Smooth muscle cell of the brain vasculature (primary cell): Measurements from ENCODE around the gene RECQL.

Experiments
- DNase-seq: peaks from one replicate; pipeline ENCODE4 v3.0.0-alpha.2; 2012; ENCODE audit warnings: low read depth, low spot score

The RECQL gene, protein sequence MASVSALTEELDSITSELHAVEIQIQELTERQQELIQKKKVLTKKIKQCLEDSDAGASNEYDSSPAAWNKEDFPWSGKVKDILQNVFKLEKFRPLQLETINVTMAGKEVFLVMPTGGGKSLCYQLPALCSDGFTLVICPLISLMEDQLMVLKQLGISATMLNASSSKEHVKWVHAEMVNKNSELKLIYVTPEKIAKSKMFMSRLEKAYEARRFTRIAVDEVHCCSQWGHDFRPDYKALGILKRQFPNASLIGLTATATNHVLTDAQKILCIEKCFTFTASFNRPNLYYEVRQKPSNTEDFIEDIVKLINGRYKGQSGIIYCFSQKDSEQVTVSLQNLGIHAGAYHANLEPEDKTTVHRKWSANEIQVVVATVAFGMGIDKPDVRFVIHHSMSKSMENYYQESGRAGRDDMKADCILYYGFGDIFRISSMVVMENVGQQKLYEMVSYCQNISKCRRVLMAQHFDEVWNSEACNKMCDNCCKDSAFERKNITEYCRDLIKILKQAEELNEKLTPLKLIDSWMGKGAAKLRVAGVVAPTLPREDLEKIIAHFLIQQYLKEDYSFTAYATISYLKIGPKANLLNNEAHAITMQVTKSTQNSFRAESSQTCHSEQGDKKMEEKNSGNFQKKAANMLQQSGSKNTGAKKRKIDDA

GRCh38 chr12:21501258-21502163, at the start of gene RECQL, which contains the start of gene GOLT1B:
RECQL (minus strand) TSS chr12:21501635; CDS start chr12:21499570, 2,065 bp downstream.
GOLT1B (plus strand) TSS chr12:21501789; CDS start chr12:21501924, 135 bp downstream.
- DNase-seq: peak; percentile 96

GRCh38 chr12:21547437-21547836, 46.0 kb upstream of the RECQL start:
- no peak for DNase-seq

- DNase-seq: no peak
These were observed 45.3 kb upstream of the RECQL start for GRCh38 chr12:21546716-21547115.

DNA sequence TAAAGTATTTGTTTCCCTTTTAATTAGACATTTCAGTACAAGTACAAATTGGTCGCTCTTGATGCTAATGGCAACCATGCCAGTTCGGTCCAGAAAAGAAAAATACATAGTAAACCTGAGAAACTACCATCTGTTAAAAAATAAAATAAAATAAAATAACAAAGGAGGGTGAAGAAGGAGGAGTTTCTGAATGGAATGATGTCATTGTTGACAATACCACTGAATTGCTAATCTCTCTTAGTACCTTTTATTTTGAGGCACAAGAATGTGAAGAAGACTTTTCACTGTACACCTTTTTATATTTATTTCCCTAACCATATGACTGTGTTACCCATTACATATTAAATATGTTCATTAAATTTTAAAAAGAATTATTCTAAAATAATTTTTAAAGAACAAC, 44.1 kb upstream of the RECQL start:
- DNase-seq: no peak

GRCh38 chr12:21543151-21543550, 41.7 kb upstream of the RECQL start:
- DNase-seq: no peak

- no peak for DNase-seq
These were observed 41.0 kb upstream of the RECQL start for GRCh38 chr12:21542403-21542802.

DNA sequence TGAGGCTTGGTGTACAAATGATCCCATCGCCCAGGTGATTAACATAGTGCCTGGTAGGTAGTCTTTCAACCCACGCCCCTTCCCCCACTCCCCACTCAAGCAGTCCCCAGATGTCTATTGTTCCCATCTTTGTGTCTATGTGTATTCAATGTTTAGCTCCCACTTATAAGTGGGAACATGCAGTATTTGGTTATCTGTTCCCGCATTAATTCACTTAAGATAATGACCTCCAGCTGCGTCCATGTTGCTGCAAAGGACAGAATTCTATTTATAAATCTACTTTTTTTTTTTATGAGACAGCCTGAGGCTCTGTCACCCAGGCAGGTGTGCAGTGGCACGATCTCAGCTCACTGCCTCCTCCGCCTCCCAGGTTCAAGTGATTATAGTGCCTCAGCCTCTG, 40.3 kb upstream of the RECQL start:
- no peak for DNase-seq

DNA sequence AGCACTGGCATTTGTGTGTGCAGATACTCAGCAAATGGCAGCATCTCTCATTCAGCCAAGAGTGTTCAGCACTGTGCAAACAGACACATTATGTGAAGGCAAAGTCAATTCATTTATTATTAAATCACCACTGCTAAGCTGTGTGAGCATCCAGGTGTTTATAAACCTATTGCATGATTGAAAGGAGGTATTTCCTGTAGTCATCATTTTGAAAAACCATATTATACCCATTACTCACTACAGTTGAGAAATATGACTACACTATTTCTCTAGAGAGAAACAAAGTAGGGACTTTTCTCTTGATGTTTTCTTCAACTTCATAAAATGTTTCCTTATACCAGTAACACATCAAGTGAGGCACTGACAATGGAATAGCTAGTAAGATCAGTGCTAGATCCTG, 38.4 kb upstream of the RECQL start:
- DNase-seq: no peak

DNA sequence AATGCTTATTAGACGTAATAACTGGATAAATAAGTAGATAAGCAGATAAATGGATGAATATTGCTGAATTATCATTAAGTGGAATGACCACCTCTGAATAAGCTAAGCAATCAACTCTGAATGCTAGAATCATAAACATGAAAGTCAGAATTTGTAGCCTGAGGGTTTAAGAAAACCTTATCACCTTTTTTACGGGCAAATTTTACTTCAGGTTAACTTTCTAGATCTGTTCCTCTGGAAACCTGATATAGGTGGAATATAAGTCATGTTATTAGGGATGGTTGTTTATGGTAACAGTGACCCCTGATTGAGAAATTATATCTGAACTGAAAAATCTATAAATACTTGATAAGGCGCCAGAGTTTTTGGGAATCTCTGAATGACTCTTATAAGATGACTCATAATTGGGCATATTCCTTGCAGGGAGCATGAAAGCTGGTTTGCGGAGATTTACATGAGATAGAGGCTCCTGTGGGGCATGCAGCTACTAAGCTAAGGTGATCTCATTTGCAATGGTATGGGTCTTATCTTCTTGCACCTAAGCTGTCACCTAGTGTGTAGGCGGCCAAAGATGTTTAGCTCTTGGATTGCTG, 36.7 kb upstream of the RECQL start:
- DNase-seq: no peak

GRCh38 chr12:21529456-21529855, 28.0 kb upstream of the RECQL start:
- DNase-seq: no peak

DNA sequence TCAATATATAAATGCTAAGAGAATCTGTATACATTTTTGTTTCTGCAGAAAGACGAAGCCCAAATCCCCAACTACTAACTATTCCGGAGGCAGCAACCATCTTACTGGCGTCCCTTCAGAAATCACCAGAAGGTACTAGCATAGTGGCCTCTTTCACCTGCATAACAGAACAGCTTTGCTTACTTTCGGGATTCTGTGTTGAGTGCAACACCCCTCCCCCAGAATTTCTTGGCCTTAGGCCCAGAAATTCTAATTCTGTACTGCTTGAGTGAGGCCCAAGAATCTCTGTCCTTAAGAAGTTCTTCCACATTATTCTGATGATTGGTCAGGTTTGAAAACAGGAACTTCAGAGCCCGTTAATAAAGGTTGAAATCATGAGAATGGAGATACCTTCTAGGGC, 27.5 kb upstream of the RECQL start:
- DNase-seq: no peak

GRCh38 chr12:21527451-21528180, 26.2 kb upstream of the RECQL start:
- DNase-seq: no peak

- no peak for DNase-seq
These were observed 25.4 kb upstream of the RECQL start for GRCh38 chr12:21526721-21527345.

GRCh38 chr12:21526053-21526452, 24.6 kb upstream of the RECQL start, which contains the start of gene SPX:
SPX (plus strand) TSS chr12:21526296; CDS start chr12:21526473, 177 bp downstream.
- DNase-seq: no peak

- DNase-seq: no peak
These were observed 21.7 kb upstream of the RECQL start for GRCh38 chr12:21523148-21523547.

GRCh38 chr12:21521541-21521940, 20.1 kb upstream of the RECQL start:
- no peak for DNase-seq

DNA sequence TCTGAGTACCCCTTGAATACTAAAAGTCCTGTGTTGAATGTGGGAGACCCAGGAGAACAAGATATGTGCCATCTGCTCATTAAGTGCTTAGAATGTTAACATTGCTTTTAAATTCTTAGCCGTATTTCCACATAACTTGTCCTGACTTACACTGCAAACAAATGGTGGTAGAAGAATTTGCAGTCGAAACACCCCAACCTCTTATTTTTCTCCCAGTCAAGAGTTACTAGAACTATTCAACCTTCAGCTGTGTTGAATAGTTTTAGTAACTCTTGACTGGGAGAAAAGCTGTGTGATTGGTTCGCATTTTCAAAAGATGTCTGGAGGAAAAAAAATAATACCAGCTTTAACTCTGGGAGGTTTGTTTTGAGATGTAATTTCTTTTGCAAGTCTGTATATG, 17.0 kb upstream of the RECQL start:
- DNase-seq: no peak

- no peak for DNase-seq
These were observed 14.8 kb upstream of the RECQL start for GRCh38 chr12:21516281-21516680.

GRCh38 chr12:21509768-21510167, 8.3 kb upstream of the RECQL start:
- DNase-seq: no peak

DNA sequence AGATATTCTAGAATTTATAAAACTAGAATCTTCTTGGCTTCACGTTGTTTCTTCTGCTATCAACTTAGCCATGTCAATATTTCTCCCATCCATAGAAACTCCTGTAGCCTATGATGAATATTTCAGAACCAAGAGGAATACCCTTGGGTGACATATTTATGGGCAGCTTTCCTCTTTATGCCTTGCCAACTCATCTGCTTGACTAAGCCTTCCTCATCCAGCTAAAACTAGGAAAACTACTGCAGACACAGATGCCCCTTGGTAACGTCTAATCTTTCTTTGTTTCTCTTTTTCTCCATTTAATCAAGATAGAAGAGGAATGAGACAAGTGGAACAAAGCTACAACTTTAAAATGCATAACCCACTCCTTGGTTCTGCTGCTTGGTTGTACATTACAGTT, 6.4 kb upstream of the RECQL start:
- no peak for DNase-seq
